Endothelial cell of umbilical vein (primary cell): ENCODE data around the gene CDH22. TPM values are rescaled to one million over a fixed set of nuclear protein-coding genes. Genes with fewer than 3 reads are reported as not detected.

ENCODE experiments used
- BruUV-seq: library from RNA; stranded (reverse); fragments of 400-500 nt; replicated peaks from 2 replicates; lab custom pipeline; 2021; lab: Mats Ljungman, UMichigan
- CTCF ChIA-PET: fragments of 300-600, 350-600 bp; sonication (Branson Sonifier 250); formaldehyde crosslinking; loops from one replicate; lab custom pipeline; 2021; ENCODE audit warnings: antibody characterized with exemption, inconsistent platforms; lab: Charles Lee
- POLR2A ChIA-PET: fragments of 300-600, 350-600 bp; sonication (Branson Sonifier 250); formaldehyde crosslinking; loops from one replicate; lab custom pipeline; 2021; ENCODE audit warnings: antibody characterized with exemption, inconsistent platforms; lab: Charles Lee
- DNase-seq: peaks from one replicate; pipeline ENCODE4 v3.0.0-alpha.2; 2011; ENCODE audit warnings: low read depth, low spot score
- FAIRE-seq: peaks from 2 replicates; lab custom pipeline; 2011; peaks lifted over from hg19 to GRCh38; lab: Jason Lieb, UNC
- H2AFZ ChIP-seq: 2 replicates; pipeline ENCODE4 v1.6.0; 2012; ENCODE audit warnings: low read depth, low read length, control low read depth, inconsistent platforms
- H3K27ac ChIP-seq: 2 replicates; pipeline ENCODE4 v1.5.1; 2011; ENCODE audit warnings: low read depth, mild to moderate bottlenecking, control low read depth, low read length, moderate library complexity; ENCODE audit not compliant: insufficient read depth
- H3K27me3 ChIP-seq, 2 experiments: 2 replicates each; pipeline versions ENCODE4 v1.6.0 to v1.6.1; 2011; ENCODE audit warnings: low read length in 2 of 2, mixed read lengths in 1 of 2; ENCODE audit not compliant: control insufficient read depth in 2 of 2, insufficient read depth in 2 of 2
- H3K36me3 ChIP-seq, 2 experiments: 2 replicates in 1 of 2; 3 replicates in 1 of 2; pipeline ENCODE4 v1.5.1; 2011; ENCODE audit warnings: low read length in 2 of 2, mild to moderate bottlenecking in 1 of 2, moderate library complexity in 1 of 2; ENCODE audit not compliant: control insufficient read depth in 2 of 2, insufficient read depth in 2 of 2; ENCODE audit errors: extremely low read depth in 1 of 2
- H3K4me1 ChIP-seq: 3 replicates; pipeline ENCODE4 v1.5.1; 2011; ENCODE audit warnings: mild to moderate bottlenecking, low read length; ENCODE audit not compliant: control insufficient read depth, insufficient read depth; ENCODE audit errors: extremely low read depth
- H3K4me2 ChIP-seq: 2 replicates; pipeline ENCODE4 v1.6.1; 2011; ENCODE audit warnings: low read length, control low read depth, mixed read lengths; ENCODE audit not compliant: insufficient read depth
- H3K4me3 ChIP-seq, 3 experiments: fragments of 200-600 bp in 1 of 3; sonication (generic), shearing (Covaris generic) in 1 of 3; replicated peaks in 1 of 3; 2 replicates each; pipeline ENCODE4 v1.5.1; 2011 to 2016; ENCODE audit warnings: control low read depth in 3 of 3, low read length in 3 of 3, mild to moderate bottlenecking in 2 of 3, inconsistent platforms in 1 of 3, low read depth in 1 of 3, moderate library complexity in 1 of 3; ENCODE audit not compliant: insufficient read depth in 1 of 3
- H3K79me2 ChIP-seq: 2 replicates; pipeline ENCODE4 v1.6.0; 2012; ENCODE audit warnings: low read length, inconsistent platforms; ENCODE audit not compliant: control insufficient read depth, insufficient read depth
- H3K9ac ChIP-seq: replicated peaks from 2 replicates; pipeline ENCODE3; 2011; ENCODE audit warnings: low read length, control low read depth; ENCODE audit not compliant: insufficient read depth; ENCODE audit errors: extremely low read depth
- H3K9me1 ChIP-seq: replicated peaks from 3 replicates; pipeline ENCODE4 v1.6.0; 2011; ENCODE audit warnings: mild to moderate bottlenecking, low read length; ENCODE audit not compliant: control insufficient read depth, insufficient read depth; ENCODE audit errors: extremely low read depth
- H3K9me3 ChIP-seq: replicated peaks from 2 replicates; pipeline ENCODE4 v1.5.1; 2012; ENCODE audit warnings: low read length, inconsistent platforms; ENCODE audit not compliant: control insufficient read depth, insufficient read depth
- H4K20me1 ChIP-seq: replicated peaks from 2 replicates; pipeline ENCODE3; 2011; ENCODE audit warnings: mild to moderate bottlenecking, low read length; ENCODE audit not compliant: control insufficient read depth, insufficient read depth; ENCODE audit errors: extremely low read depth
- EZH2 ChIP-seq: IDR thresholded peaks from 2 replicates; pipeline ENCODE4 v1.6.1; 2012; ENCODE audit warnings: borderline replicate concordance, low read depth, mild to moderate bottlenecking, moderate library complexity, low read length, inconsistent platforms; ENCODE audit not compliant: severe bottlenecking
- FOS ChIP-seq: IDR thresholded peaks from 2 replicates; pipeline ENCODE4 v1.6.1; 2011; ENCODE audit warnings: mild to moderate bottlenecking, low read length, moderate library complexity, borderline replicate concordance; ENCODE audit not compliant: insufficient read depth
- GATA2 ChIP-seq: IDR thresholded peaks from 2 replicates; pipeline ENCODE4 v1.7.0; 2011; ENCODE audit warnings: low read depth, mild to moderate bottlenecking, moderate library complexity, mixed read lengths, low read length; ENCODE audit not compliant: insufficient read length, insufficient read depth
- JUN ChIP-seq: IDR thresholded peaks from 2 replicates; pipeline ENCODE4 v1.6.1; 2011; ENCODE audit warnings: borderline replicate concordance, low read depth; ENCODE audit not compliant: insufficient read length, insufficient read depth
- MYC ChIP-seq: IDR thresholded peaks from one replicate; pipeline ENCODE4 v1.6.1; 2011; ENCODE audit warnings: mild to moderate bottlenecking, low read depth, low read length
- POLR2A ChIP-seq: IDR thresholded peaks from 2 replicates; pipeline ENCODE4 v1.6.1; 2012; ENCODE audit warnings: low read depth, mild to moderate bottlenecking, control low read depth, low read length
- POLR2AphosphoS5 ChIP-seq: IDR thresholded peaks from 2 replicates; pipeline ENCODE4 v1.6.1; 2012; ENCODE audit warnings: low read depth, mild to moderate bottlenecking, control low read depth, low read length, moderate library complexity; ENCODE audit not compliant: insufficient read depth
- dilution Hi-C: fragments of 300-500 bp; cut with MboI; formaldehyde crosslinking; loops from one replicate; pipeline ENCODE4 v1.15.0; 2019; ENCODE audit warnings: low sequenced_read_pairs; ENCODE audit not compliant: extremely low pct_ligation_motif_present
- intact Hi-C: fragments of 100-400 bp; cut with micrococcal nuclease; formaldehyde crosslinking; loops from one replicate; pipeline ENCODE4 v1.10.0; 2022
- polyA plus RNA-seq, 4 experiments: library from polyadenylated mRNA; depleted of rRNA in 3 of 4; stranded (reverse) in 3 of 4; unstranded in 1 of 4; fragments of >200 nt; gene quantifications; 2 replicates each; pipeline versions ENCODE4 v1.2.1 to v1.2.3, GENCODE V29; 2011 to 2012; ENCODE audit warnings: missing spikeins in 1 of 4
- total RNA-seq: library from RNA; stranded (reverse); gene quantifications from 2 replicates; pipeline ENCODE4 v1.2.3, GENCODE V29; 2021
- TF ChIP-seq, protein P1 (sequence below), 2 donors: IDR thresholded peaks; 1 replicate in 1 of 2; 2 replicates in 1 of 2; pipeline ENCODE4 v1.5.1; 2011; ENCODE audit warnings: low read length in 2 of 2, mild to moderate bottlenecking in 2 of 2, moderate library complexity in 2 of 2, control low read depth in 1 of 2, inconsistent platforms in 1 of 2, low read depth in 1 of 2; ENCODE audit not compliant: insufficient read depth in 1 of 2; ENCODE audit errors: extremely low read depth in 1 of 2
- TF ChIP-seq, protein P2 (sequence below): IDR thresholded peaks from 2 replicates; pipeline ENCODE4 v1.6.1; 2011; ENCODE audit not compliant: insufficient read depth, insufficient read length

CDH22 gene
- total and polyA plus RNA-seq, 2 donors (not counting 3 experiments of a cell fraction or from before 2014, with no cell fraction given) = not detected

DNA sequence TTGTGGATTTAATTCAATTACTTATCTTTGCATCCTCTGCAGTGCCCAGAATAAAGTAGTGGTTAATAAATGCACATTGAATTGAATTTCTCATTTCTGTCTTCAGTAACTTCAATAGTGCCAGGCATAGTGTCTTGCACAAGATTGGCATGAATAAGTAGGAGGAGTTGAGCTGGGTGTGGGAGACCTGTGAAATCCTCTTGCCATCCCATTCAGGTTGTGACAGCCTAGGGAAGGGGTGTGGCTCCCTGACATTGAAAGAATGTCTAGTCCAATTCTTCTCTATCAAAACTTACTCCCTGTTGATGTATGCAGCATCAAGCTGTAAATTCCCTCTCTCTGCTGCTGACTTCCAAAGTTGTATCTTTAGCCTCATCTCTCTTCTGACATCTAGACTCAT lies 73.2 kb downstream of the CDH22 start:
- TF ChIP-seq FOS (no peak), JUN (no peak), POLR2A (no peak), EZH2 (no peak), POLR2AphosphoS5 (no peak), GATA2 (no peak), MYC (no peak)
- TF ChIP-seq, protein P1, sequence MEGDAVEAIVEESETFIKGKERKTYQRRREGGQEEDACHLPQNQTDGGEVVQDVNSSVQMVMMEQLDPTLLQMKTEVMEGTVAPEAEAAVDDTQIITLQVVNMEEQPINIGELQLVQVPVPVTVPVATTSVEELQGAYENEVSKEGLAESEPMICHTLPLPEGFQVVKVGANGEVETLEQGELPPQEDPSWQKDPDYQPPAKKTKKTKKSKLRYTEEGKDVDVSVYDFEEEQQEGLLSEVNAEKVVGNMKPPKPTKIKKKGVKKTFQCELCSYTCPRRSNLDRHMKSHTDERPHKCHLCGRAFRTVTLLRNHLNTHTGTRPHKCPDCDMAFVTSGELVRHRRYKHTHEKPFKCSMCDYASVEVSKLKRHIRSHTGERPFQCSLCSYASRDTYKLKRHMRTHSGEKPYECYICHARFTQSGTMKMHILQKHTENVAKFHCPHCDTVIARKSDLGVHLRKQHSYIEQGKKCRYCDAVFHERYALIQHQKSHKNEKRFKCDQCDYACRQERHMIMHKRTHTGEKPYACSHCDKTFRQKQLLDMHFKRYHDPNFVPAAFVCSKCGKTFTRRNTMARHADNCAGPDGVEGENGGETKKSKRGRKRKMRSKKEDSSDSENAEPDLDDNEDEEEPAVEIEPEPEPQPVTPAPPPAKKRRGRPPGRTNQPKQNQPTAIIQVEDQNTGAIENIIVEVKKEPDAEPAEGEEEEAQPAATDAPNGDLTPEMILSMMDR (IDR thresholded peaks at IDR 0.05; ENCODE audit: extremely low read depth in 1 of 2, insufficient read depth in 1 of 2, low read depth in 1 of 2, low read length in 2 of 2) = no peak
- TF ChIP-seq, protein P2, sequence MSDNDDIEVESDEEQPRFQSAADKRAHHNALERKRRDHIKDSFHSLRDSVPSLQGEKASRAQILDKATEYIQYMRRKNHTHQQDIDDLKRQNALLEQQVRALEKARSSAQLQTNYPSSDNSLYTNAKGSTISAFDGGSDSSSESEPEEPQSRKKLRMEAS = no peak
- H4K20me1 ChIP-seq = no peaks in the 10 kb centered on the region
- intact Hi-C loops (no loop called here), dilution Hi-C loops (no loop called here)
- H3K4me1 ChIP-seq = no peaks in the 10 kb centered on the region
- no peak for FAIRE-seq
- ChIA-PET POLR2A (no interaction called here), CTCF (no interaction called here)
- no peak for DNase-seq
- no peaks in the 10 kb centered on the region for H3K79me2 ChIP-seq
- H3K27ac ChIP-seq = no peak overlapping the region
- H3K9ac ChIP-seq = no peak overlapping the region
- peaks cover 0 to 3% of the 10 kb centered on the region in 2 experiments for H3K27me3 ChIP-seq
- no peak overlapping the region for H3K4me3 ChIP-seq
- H2AFZ ChIP-seq = no peak overlapping the region
- H3K9me1 ChIP-seq = no peaks in the 10 kb centered on the region
- no peak overlapping the region for H3K4me2 ChIP-seq
- BruUV-seq = no TSS peak
- H3K9me3 ChIP-seq = no peaks in the 10 kb centered on the region
- H3K36me3 ChIP-seq = no peaks in the 10 kb centered on the region
